Neural cell (in vitro differentiated cells): ENCODE results near the gene NBPF26.
"Not testable (repeated sequence)": the region's sequence is repeated elsewhere in the genome, so short reads cannot be mapped to it uniquely, and the experiment has no call there.

Experiments
- CTCF ChIP-seq: fragments of 450-650 bp; IDR thresholded peaks from 2 replicates; pipeline ENCODE4 v1.5.1; 2014; ENCODE audit warnings: antibody characterized with exemption, mild to moderate bottlenecking, moderate library complexity; ENCODE audit not compliant: poor library complexity, severe bottlenecking
- EP300 ChIP-seq: fragments of 450-650 bp; conservative IDR thresholded peaks from 2 replicates; pipeline ENCODE4 v1.6.1; 2014; ENCODE audit warnings: antibody characterized with exemption, mild to moderate bottlenecking, moderate library complexity; ENCODE audit not compliant: poor library complexity, severe bottlenecking
- EZH2 ChIP-seq: fragments of 200-600, 300-800 bp; shearing (Covaris generic), sonication (generic); IDR thresholded peaks from 2 replicates; pipeline ENCODE4 v1.6.1; 2014; ENCODE audit warnings: antibody characterized with exemption, low read length, borderline replicate concordance, mild to moderate bottlenecking; ENCODE audit not compliant: insufficient read depth, poor library complexity, severe bottlenecking
- MXI1 ChIP-seq: fragments of 450-650 bp; conservative IDR thresholded peaks from 2 replicates; pipeline ENCODE4 v1.6.1; 2014; ENCODE audit warnings: antibody characterized with exemption, mild to moderate bottlenecking; ENCODE audit not compliant: poor library complexity, severe bottlenecking
- POLR2AphosphoS5 ChIP-seq: IDR thresholded peaks from 2 replicates; pipeline ENCODE4 v1.6.1; 2012

GRCh38 chr1:120844186-120844944 is 120.6 kb downstream of the NBPF26 start:
- TF ChIP-seq CTCF, POLR2AphosphoS5, EP300, EZH2, MXI1: not testable (repeated sequence)
